HTERT RPE-1 (cell line): ENCODE data around the gene USP35.

Experiments used
- in situ Hi-C: fragments of 300-500 bp; cut with MboI; formaldehyde crosslinking; loops from 4 replicates; pipeline ENCODE4 v1.14.3; 2020; ENCODE audit warnings: low sequenced_read_pairs

USP35 gene

GRCh38 chr11:78188286-78189173 lies at the start of gene USP35, which contains the start of gene KCTD21:
TSS of gene USP35 (plus strand) at chr11:78188919. CDS start at chr11:78196246, 7,327 bp downstream.
TSS of gene KCTD21 (minus strand) at chr11:78188626. CDS start at chr11:78174554, 14,072 bp downstream.
- in situ Hi-C loops = no loop called here

GRCh38 chr11:78139422-78140391 lies 49.0 kb upstream of the USP35 start, which contains the start of gene ALG8:
TSS of gene ALG8 (minus strand) at chr11:78139626. CDS start at chr11:78139588, 38 bp downstream.
- in situ Hi-C loops = no loop called here

- in situ Hi-C loops = no loop called here
Measured at GRCh38 chr11:78140392-78141077, 48.2 kb upstream of the USP35 start.

- in situ Hi-C loops = no loop called here
Measured at GRCh38 chr11:78145511-78146025, 43.2 kb upstream of the USP35 start.

- in situ Hi-C loops = no loop called here
Measured at GRCh38 chr11:78147807-78148206, 40.9 kb upstream of the USP35 start.

GRCh38 chr11:78149646-78150045 lies 39.1 kb upstream of the USP35 start:
- in situ Hi-C loops = no loop called here

- in situ Hi-C loops = no loop called here
Measured at GRCh38 chr11:78150346-78150745, 38.4 kb upstream of the USP35 start.

GRCh38 chr11:78150754-78151153 lies 38.0 kb upstream of the USP35 start:
- in situ Hi-C loops = no loop called here

GRCh38 chr11:78151804-78152203 lies 36.9 kb upstream of the USP35 start:
- in situ Hi-C loops = no loop called here

GRCh38 chr11:78156127-78156844 lies 32.4 kb upstream of the USP35 start:
- in situ Hi-C loops = no loop called here

GRCh38 chr11:78158987-78159652 lies 29.6 kb upstream of the USP35 start:
- in situ Hi-C loops = no loop called here

- in situ Hi-C loops = no loop called here
Measured at GRCh38 chr11:78160557-78160956, 28.2 kb upstream of the USP35 start.

GRCh38 chr11:78161346-78161745 lies 27.4 kb upstream of the USP35 start:
- in situ Hi-C loops = no loop called here

- in situ Hi-C loops = no loop called here
Measured at GRCh38 chr11:78161962-78162371, 26.8 kb upstream of the USP35 start.

GRCh38 chr11:78163828-78164227 lies 24.9 kb upstream of the USP35 start:
- in situ Hi-C loops = no loop called here

- in situ Hi-C loops = no loop called here
Measured at GRCh38 chr11:78164471-78164870, 24.2 kb upstream of the USP35 start.

- in situ Hi-C loops = no loop called here
Measured at GRCh38 chr11:78166855-78167469, 21.8 kb upstream of the USP35 start.

- in situ Hi-C loops = no loop called here
Measured at GRCh38 chr11:78168539-78169477, 19.9 kb upstream of the USP35 start.
